H1 (cell line): ENCODE data around the gene TDO2. TPM values are rescaled to one million over a fixed set of nuclear protein-coding genes. Genes with fewer than 3 reads are reported as not detected.

Experiments used
- CTCF ChIA-PET: fragments of 300-600 bp; sonication (Branson Sonifier 250); formaldehyde crosslinking; loops from one replicate; lab custom pipeline; 2021; ENCODE audit not compliant: partially characterized antibody; lab: Charles Lee
- POLR2A ChIA-PET: fragments of 300-600 bp; sonication (Branson Sonifier 250); formaldehyde crosslinking; loops from one replicate; lab custom pipeline; 2021; ENCODE audit warnings: inconsistent platforms; ENCODE audit not compliant: partially characterized antibody; lab: Charles Lee
- DNase-seq, 2 experiments: peaks; one replicate each; pipeline versions ENCODE4 v3.0.0 to v3.0.0-alpha.2; 2010 to 2022; ENCODE audit warnings: low spot score in 2 of 2, low read depth in 1 of 2, mixed read lengths in 1 of 2
- FAIRE-seq: peaks from 2 replicates; lab custom pipeline; 2011; peaks lifted over from hg19 to GRCh38; lab: Jason Lieb, UNC
- H2AFZ ChIP-seq: 2 replicates; pipeline ENCODE4 v1.8.1; 2012; ENCODE audit warnings: low read length, inconsistent platforms
- H2AK5ac ChIP-seq: 2 replicates; pipeline ENCODE4 v1.6.1; 2013; ENCODE audit warnings: low read depth, low read length
- H2BK120ac ChIP-seq: replicated peaks from 2 replicates; pipeline ENCODE3; 2013; ENCODE audit warnings: low read depth, low read length, inconsistent platforms
- H2BK12ac ChIP-seq: 2 replicates; pipeline ENCODE4 v1.6.1; 2013; ENCODE audit warnings: low read depth, low read length
- H2BK15ac ChIP-seq: 2 replicates; pipeline ENCODE4 v1.6.1; 2013; ENCODE audit warnings: low read length
- H2BK20ac ChIP-seq: 2 replicates; pipeline ENCODE4 v1.6.1; 2013; ENCODE audit warnings: low read length
- H2BK5ac ChIP-seq: 2 replicates; pipeline ENCODE4 v1.6.1; 2013; ENCODE audit warnings: low read depth, low read length
- H3K14ac ChIP-seq: 2 replicates; pipeline ENCODE4 v1.6.1; 2013; ENCODE audit warnings: inconsistent platforms; ENCODE audit not compliant: insufficient read length
- H3K18ac ChIP-seq: 2 replicates; pipeline ENCODE4 v1.6.1; 2013; ENCODE audit warnings: low read length; ENCODE audit errors: extremely low read depth
- H3K23ac ChIP-seq: 2 replicates; pipeline ENCODE4 v1.6.1; 2013; ENCODE audit warnings: inconsistent platforms; ENCODE audit not compliant: insufficient read length
- H3K23me2 ChIP-seq: 2 replicates; pipeline ENCODE4 v1.6.1; 2013; ENCODE audit warnings: low read depth, low read length
- H3K27ac ChIP-seq: 2 replicates; pipeline ENCODE4 v1.6.1; 2011; ENCODE audit warnings: low read depth, low read length, inconsistent platforms
- H3K27me3 ChIP-seq, 4 experiments: replicated peaks in 1 of 4; 1 replicate in 1 of 4; 2 replicates in 3 of 4; pipeline versions ENCODE4 v1.6.1 to v1.8.1; 2011 to 2013; ENCODE audit warnings: low read length in 3 of 4, mild to moderate bottlenecking in 3 of 4, inconsistent platforms in 2 of 4, mixed read lengths in 2 of 4, moderate library complexity in 1 of 4; ENCODE audit not compliant: control insufficient read depth in 3 of 4, insufficient read depth in 3 of 4; ENCODE audit errors: extremely low read depth in 1 of 4
- H3K36me3 ChIP-seq, 4 experiments: 2 replicates each; pipeline versions ENCODE4 v1.6.1 to v1.8.1; 2011 to 2013; ENCODE audit warnings: mild to moderate bottlenecking in 4 of 4, low read length in 3 of 4, moderate library complexity in 2 of 4, control low read depth in 1 of 4, inconsistent platforms in 1 of 4; ENCODE audit not compliant: insufficient read depth in 4 of 4, control insufficient read depth in 2 of 4
- H3K4ac ChIP-seq: replicated peaks from 2 replicates; pipeline ENCODE3; 2013; ENCODE audit warnings: low read length, low read depth, mixed read lengths, inconsistent platforms; ENCODE audit not compliant: insufficient read length
- H3K4me1 ChIP-seq, 4 experiments: replicated peaks in 1 of 4; 1 replicate in 1 of 4; 2 replicates in 3 of 4; pipeline versions ENCODE4 v1.6.1 to v1.8.1; 2011 to 2013; ENCODE audit warnings: low read length in 3 of 4, inconsistent platforms in 2 of 4, mixed read lengths in 1 of 4; ENCODE audit not compliant: insufficient read depth in 4 of 4, control insufficient read depth in 3 of 4
- H3K4me2 ChIP-seq, 2 experiments: 2 replicates each; pipeline versions ENCODE4 v1.6.1 to v1.8.1; 2011 to 2013; ENCODE audit warnings: low read depth in 2 of 2, low read length in 2 of 2, control low read depth in 1 of 2, inconsistent platforms in 1 of 2, mild to moderate bottlenecking in 1 of 2; ENCODE audit not compliant: insufficient read depth in 1 of 2
- H3K4me3 ChIP-seq, 4 experiments: fragments of 200-600, 300-600 bp in 1 of 4; sonication (generic), shearing (Covaris generic), sonication (Bioruptor Twin) in 1 of 4; 2 replicates each; pipeline versions ENCODE4 v1.5.1 to v1.8.1; 2011 to 2016; ENCODE audit warnings: low read length in 4 of 4, low read depth in 3 of 4, control low read depth in 2 of 4, inconsistent platforms in 2 of 4, mild to moderate bottlenecking in 2 of 4, mixed read lengths in 1 of 4, moderate library complexity in 1 of 4; ENCODE audit not compliant: insufficient read depth in 2 of 4; ENCODE audit errors: extremely low read depth in 1 of 4
- H3K56ac ChIP-seq: replicated peaks from 2 replicates; pipeline ENCODE3; 2013; ENCODE audit warnings: low read depth, mild to moderate bottlenecking, mixed read lengths, low read length, inconsistent platforms; ENCODE audit not compliant: insufficient read length
- H3K79me1 ChIP-seq: 2 replicates; pipeline ENCODE4 v1.6.1; 2013; ENCODE audit warnings: low read depth, low read length, control low read depth
- H3K79me2 ChIP-seq, 2 experiments: 2 replicates each; pipeline versions ENCODE4 v1.6.1 to v1.8.1; 2012 to 2013; ENCODE audit warnings: low read length in 2 of 2, mild to moderate bottlenecking in 2 of 2, inconsistent platforms in 1 of 2; ENCODE audit not compliant: insufficient read depth in 2 of 2, control insufficient read depth in 1 of 2
- H3K9ac ChIP-seq, 4 experiments: replicated peaks in 1 of 4; 1 replicate in 1 of 4; 2 replicates in 3 of 4; pipeline versions ENCODE4 v1.6.1 to v1.8.1; 2011 to 2013; ENCODE audit warnings: low read depth in 3 of 4, low read length in 3 of 4, control low read depth in 2 of 4, mild to moderate bottlenecking in 2 of 4, moderate library complexity in 2 of 4, inconsistent platforms in 1 of 4; ENCODE audit errors: extremely low read depth in 1 of 4
- H3K9me3 ChIP-seq, 2 experiments: 2 replicates each; pipeline versions ENCODE4 v1.6.1 to v1.8.1; 2012 to 2013; ENCODE audit warnings: mild to moderate bottlenecking in 2 of 2, moderate library complexity in 2 of 2, control low read depth in 1 of 2, inconsistent platforms in 1 of 2, low read depth in 1 of 2, low read length in 1 of 2, mixed read lengths in 1 of 2; ENCODE audit not compliant: insufficient read depth in 2 of 2
- H4K20me1 ChIP-seq, 2 experiments: replicated peaks in 1 of 2; 2 replicates each; pipeline versions ENCODE3 to v1.8.1; 2011 to 2013; ENCODE audit warnings: inconsistent platforms in 2 of 2, low read length in 2 of 2, mild to moderate bottlenecking in 1 of 2; ENCODE audit not compliant: insufficient read depth in 2 of 2, control insufficient read depth in 1 of 2
- H4K5ac ChIP-seq: 2 replicates; pipeline ENCODE4 v1.6.1; 2013; ENCODE audit warnings: low read length, low read depth, mixed read lengths, inconsistent platforms; ENCODE audit not compliant: insufficient read length
- H4K8ac ChIP-seq: 2 replicates; pipeline ENCODE4 v1.8.0; 2013; ENCODE audit warnings: mild to moderate bottlenecking, moderate library complexity, low read length, inconsistent platforms; ENCODE audit not compliant: insufficient read depth; ENCODE audit errors: extremely low read depth
- H4K91ac ChIP-seq: replicated peaks from 2 replicates; pipeline ENCODE3; 2013; ENCODE audit warnings: low read length, mixed read lengths, inconsistent platforms; ENCODE audit not compliant: insufficient read length
- E2F6 ChIP-seq: IDR thresholded peaks from 2 replicates; pipeline ENCODE4 v1.6.1; 2012; ENCODE audit warnings: inconsistent platforms
- EP300 ChIP-seq, 2 experiments: IDR thresholded peaks; 1 replicate in 1 of 2; 2 replicates in 1 of 2; pipeline ENCODE4 v1.6.1; 2011 to 2012; ENCODE audit warnings: low read depth in 2 of 2, low read length in 2 of 2, mild to moderate bottlenecking in 2 of 2, borderline replicate concordance in 1 of 2, inconsistent platforms in 1 of 2, moderate library complexity in 1 of 2
- NRF1 ChIP-seq: IDR thresholded peaks from 2 replicates; pipeline ENCODE4 v1.6.1; 2011; ENCODE audit warnings: mild to moderate bottlenecking, low read depth, low read length, improper control_type of control experiment
- WGBS, 2 experiments: shearing (Covaris generic) in 1 of 2; methylation state at CpG; one replicate each; pipeline versions ENCODE4 v1.1.6 to v1.1.7; 2013 to 2015; ENCODE audit warnings: low lambda C conversion rate in 2 of 2, mixed read lengths in 2 of 2, inconsistent platforms in 1 of 2, low coverage in 1 of 2, missing lambda C conversion rate in 1 of 2; ENCODE audit not compliant: insufficient replicate concordance in 2 of 2, insufficient coverage in 1 of 2, insufficient read length in 1 of 2; ENCODE audit errors: extremely low coverage in 1 of 2, missing lambda C conversion rate in 1 of 2; 5-methylcytosine and 5-hydroxymethylcytosine counted together
- polyA plus RNA-seq, 7 experiments: library from polyadenylated mRNA; depleted of rRNA in 3 of 7; stranded (reverse) in 5 of 7; unstranded in 2 of 7; fragments of >200 nt in 5 of 7; fragments of 200-250 nt in 2 of 7; gene quantifications; 1 replicate in 5 of 7; 2 replicates in 1 of 7; 4 replicates in 1 of 7; pipeline versions ENCODE4 v1.2.1 to v1.2.3, GENCODE V29; 2011 to 2013; ENCODE audit warnings: missing spikeins in 2 of 7, mixed read lengths in 2 of 7
- total RNA-seq: library from RNA; stranded (reverse); fragmentation: NEBNext Ultra II Directional; extraction: Animal tissue kit (Norgen Biotek cat#: 25700); gene quantifications from 2 replicates; pipeline ENCODE4 v1.2.1, GENCODE V29; 2021

The TDO2 gene
- total and polyA plus RNA-seq, 2 of the 8 experiments (the other 6 are each of a cell fraction or from before 2014, with no cell fraction given), result 0.03 TPM; not detected in 1

- H3K27ac ChIP-seq, result no peak overlapping the region
- no peak overlapping the region for H3K9ac ChIP-seq
- peaks cover 15 to 16% of the 10 kb centered on the region in 2 experiments; a peak in 3 of 4 replicates for H3K9me3 ChIP-seq
- POLR2A ChIA-PET, result no interaction called here
- no peak for DNase-seq
- H4K8ac ChIP-seq, result no peak overlapping the region
- H4K5ac ChIP-seq, result no peak overlapping the region
- CTCF ChIA-PET, result no interaction called here
- no peak overlapping the region for H2AFZ ChIP-seq
- H2BK5ac ChIP-seq, result no peak overlapping the region
- H2BK12ac ChIP-seq, result no peak overlapping the region
- H3K23me2 ChIP-seq, result no peaks in the 10 kb centered on the region
- H3K14ac ChIP-seq, result no peak overlapping the region
- H2AK5ac ChIP-seq, result no peak overlapping the region
- no peak overlapping the region for H2BK15ac ChIP-seq
- no peaks in the 10 kb centered on the region for H3K4me1 ChIP-seq
- H3K4ac ChIP-seq, result no peak overlapping the region
- H3K4me3 ChIP-seq, result no peak overlapping the region
- TF ChIP-seq E2F6 (0 out of 2 replicates have a peak, but pooled peaks have one; percentile 19), EP300 (IDR thresholded peaks at IDR 0.05; ENCODE audit: borderline replicate concordance in 1 of 2, low read depth in 2 of 2, low read length in 2 of 2) (no peak), NRF1 (no peak)
- H4K20me1 ChIP-seq, result no peaks in the 10 kb centered on the region
- 78% methylated on average over 4 of the region's 4 CpGs; no CpG with 5 or more reads in 1 of the 2 experiments for WGBS, 2 experiments
- no peak overlapping the region for H3K4me2 ChIP-seq
- H2BK120ac ChIP-seq, result no peak overlapping the region
- no peak overlapping the region for H3K23ac ChIP-seq
- peaks cover 0 to 7% (median 0%) of the 10 kb centered on the region in 4 experiments; a peak in 1 of 8 replicates for H3K36me3 ChIP-seq
- H3K56ac ChIP-seq, result no peak overlapping the region
- FAIRE-seq, result no peak
- H3K79me1 ChIP-seq, result no peaks in the 10 kb centered on the region
- H2BK20ac ChIP-seq, result no peak overlapping the region
- no peak overlapping the region for H3K18ac ChIP-seq
- H3K79me2 ChIP-seq, result no peaks in the 10 kb centered on the region
- no peak overlapping the region for H4K91ac ChIP-seq
- no peaks in the 10 kb centered on the region for H3K27me3 ChIP-seq
These were observed 25.5 kb upstream of the TDO2 start for GRCh38 chr4:155877971-155878370.
